H1 (cell line): Measurements from ENCODE around the gene CHPF. TPM values are rescaled to one million over a fixed set of nuclear protein-coding genes. Genes with fewer than 3 reads are reported as not detected.

Source experiments
- CTCF ChIA-PET: fragments of 300-600 bp; sonication (Branson Sonifier 250); formaldehyde crosslinking; loops from one replicate; lab custom pipeline; 2021; ENCODE audit not compliant: partially characterized antibody; lab: Charles Lee
- POLR2A ChIA-PET: fragments of 300-600 bp; sonication (Branson Sonifier 250); formaldehyde crosslinking; loops from one replicate; lab custom pipeline; 2021; ENCODE audit warnings: inconsistent platforms; ENCODE audit not compliant: partially characterized antibody; lab: Charles Lee
- DNase-seq, 2 experiments: peaks; one replicate each; pipeline versions ENCODE4 v3.0.0 to v3.0.0-alpha.2; 2010 to 2022; ENCODE audit warnings: low spot score in 2 of 2, low read depth in 1 of 2, mixed read lengths in 1 of 2
- FAIRE-seq: peaks from 2 replicates; lab custom pipeline; 2011; peaks lifted over from hg19 to GRCh38; lab: Jason Lieb, UNC
- H2AFZ ChIP-seq: 2 replicates; pipeline ENCODE4 v1.8.1; 2012; ENCODE audit warnings: low read length, inconsistent platforms
- H2AK5ac ChIP-seq: 2 replicates; pipeline ENCODE4 v1.6.1; 2013; ENCODE audit warnings: low read depth, low read length
- H2BK120ac ChIP-seq: replicated peaks from 2 replicates; pipeline ENCODE3; 2013; ENCODE audit warnings: low read depth, low read length, inconsistent platforms
- H2BK12ac ChIP-seq: 2 replicates; pipeline ENCODE4 v1.6.1; 2013; ENCODE audit warnings: low read depth, low read length
- H2BK15ac ChIP-seq: 2 replicates; pipeline ENCODE4 v1.6.1; 2013; ENCODE audit warnings: low read length
- H2BK20ac ChIP-seq: 2 replicates; pipeline ENCODE4 v1.6.1; 2013; ENCODE audit warnings: low read length
- H2BK5ac ChIP-seq: 2 replicates; pipeline ENCODE4 v1.6.1; 2013; ENCODE audit warnings: low read depth, low read length
- H3K14ac ChIP-seq: 2 replicates; pipeline ENCODE4 v1.6.1; 2013; ENCODE audit warnings: inconsistent platforms; ENCODE audit not compliant: insufficient read length
- H3K18ac ChIP-seq: 2 replicates; pipeline ENCODE4 v1.6.1; 2013; ENCODE audit warnings: low read length; ENCODE audit errors: extremely low read depth
- H3K23ac ChIP-seq: 2 replicates; pipeline ENCODE4 v1.6.1; 2013; ENCODE audit warnings: inconsistent platforms; ENCODE audit not compliant: insufficient read length
- H3K23me2 ChIP-seq: 2 replicates; pipeline ENCODE4 v1.6.1; 2013; ENCODE audit warnings: low read depth, low read length
- H3K27ac ChIP-seq: 2 replicates; pipeline ENCODE4 v1.6.1; 2011; ENCODE audit warnings: low read depth, low read length, inconsistent platforms
- H3K27me3 ChIP-seq, 4 experiments: replicated peaks in 1 of 4; 1 replicate in 1 of 4; 2 replicates in 3 of 4; pipeline versions ENCODE4 v1.6.1 to v1.8.1; 2011 to 2013; ENCODE audit warnings: low read length in 3 of 4, mild to moderate bottlenecking in 3 of 4, inconsistent platforms in 2 of 4, mixed read lengths in 2 of 4, moderate library complexity in 1 of 4; ENCODE audit not compliant: control insufficient read depth in 3 of 4, insufficient read depth in 3 of 4; ENCODE audit errors: extremely low read depth in 1 of 4
- H3K36me3 ChIP-seq, 4 experiments: 2 replicates each; pipeline versions ENCODE4 v1.6.1 to v1.8.1; 2011 to 2013; ENCODE audit warnings: mild to moderate bottlenecking in 4 of 4, low read length in 3 of 4, moderate library complexity in 2 of 4, control low read depth in 1 of 4, inconsistent platforms in 1 of 4; ENCODE audit not compliant: insufficient read depth in 4 of 4, control insufficient read depth in 2 of 4
- H3K4ac ChIP-seq: replicated peaks from 2 replicates; pipeline ENCODE3; 2013; ENCODE audit warnings: low read length, low read depth, mixed read lengths, inconsistent platforms; ENCODE audit not compliant: insufficient read length
- H3K4me1 ChIP-seq, 4 experiments: replicated peaks in 1 of 4; 1 replicate in 1 of 4; 2 replicates in 3 of 4; pipeline versions ENCODE4 v1.6.1 to v1.8.1; 2011 to 2013; ENCODE audit warnings: low read length in 3 of 4, inconsistent platforms in 2 of 4, mixed read lengths in 1 of 4; ENCODE audit not compliant: insufficient read depth in 4 of 4, control insufficient read depth in 3 of 4
- H3K4me2 ChIP-seq, 2 experiments: 2 replicates each; pipeline versions ENCODE4 v1.6.1 to v1.8.1; 2011 to 2013; ENCODE audit warnings: low read depth in 2 of 2, low read length in 2 of 2, control low read depth in 1 of 2, inconsistent platforms in 1 of 2, mild to moderate bottlenecking in 1 of 2; ENCODE audit not compliant: insufficient read depth in 1 of 2
- H3K4me3 ChIP-seq, 4 experiments: fragments of 200-600, 300-600 bp in 1 of 4; sonication (generic), shearing (Covaris generic), sonication (Bioruptor Twin) in 1 of 4; 2 replicates each; pipeline versions ENCODE4 v1.5.1 to v1.8.1; 2011 to 2016; ENCODE audit warnings: low read length in 4 of 4, low read depth in 3 of 4, control low read depth in 2 of 4, inconsistent platforms in 2 of 4, mild to moderate bottlenecking in 2 of 4, mixed read lengths in 1 of 4, moderate library complexity in 1 of 4; ENCODE audit not compliant: insufficient read depth in 2 of 4; ENCODE audit errors: extremely low read depth in 1 of 4
- H3K56ac ChIP-seq: replicated peaks from 2 replicates; pipeline ENCODE3; 2013; ENCODE audit warnings: low read depth, mild to moderate bottlenecking, mixed read lengths, low read length, inconsistent platforms; ENCODE audit not compliant: insufficient read length
- H3K79me1 ChIP-seq: 2 replicates; pipeline ENCODE4 v1.6.1; 2013; ENCODE audit warnings: low read depth, low read length, control low read depth
- H3K79me2 ChIP-seq, 2 experiments: 2 replicates each; pipeline versions ENCODE4 v1.6.1 to v1.8.1; 2012 to 2013; ENCODE audit warnings: low read length in 2 of 2, mild to moderate bottlenecking in 2 of 2, inconsistent platforms in 1 of 2; ENCODE audit not compliant: insufficient read depth in 2 of 2, control insufficient read depth in 1 of 2
- H3K9ac ChIP-seq, 4 experiments: replicated peaks in 1 of 4; 1 replicate in 1 of 4; 2 replicates in 3 of 4; pipeline versions ENCODE4 v1.6.1 to v1.8.1; 2011 to 2013; ENCODE audit warnings: low read depth in 3 of 4, low read length in 3 of 4, control low read depth in 2 of 4, mild to moderate bottlenecking in 2 of 4, moderate library complexity in 2 of 4, inconsistent platforms in 1 of 4; ENCODE audit errors: extremely low read depth in 1 of 4
- H3K9me3 ChIP-seq, 2 experiments: 2 replicates each; pipeline versions ENCODE4 v1.6.1 to v1.8.1; 2012 to 2013; ENCODE audit warnings: mild to moderate bottlenecking in 2 of 2, moderate library complexity in 2 of 2, control low read depth in 1 of 2, inconsistent platforms in 1 of 2, low read depth in 1 of 2, low read length in 1 of 2, mixed read lengths in 1 of 2; ENCODE audit not compliant: insufficient read depth in 2 of 2
- H4K20me1 ChIP-seq, 2 experiments: replicated peaks in 1 of 2; 2 replicates each; pipeline versions ENCODE3 to v1.8.1; 2011 to 2013; ENCODE audit warnings: inconsistent platforms in 2 of 2, low read length in 2 of 2, mild to moderate bottlenecking in 1 of 2; ENCODE audit not compliant: insufficient read depth in 2 of 2, control insufficient read depth in 1 of 2
- H4K5ac ChIP-seq: 2 replicates; pipeline ENCODE4 v1.6.1; 2013; ENCODE audit warnings: low read length, low read depth, mixed read lengths, inconsistent platforms; ENCODE audit not compliant: insufficient read length
- H4K8ac ChIP-seq: 2 replicates; pipeline ENCODE4 v1.8.0; 2013; ENCODE audit warnings: mild to moderate bottlenecking, moderate library complexity, low read length, inconsistent platforms; ENCODE audit not compliant: insufficient read depth; ENCODE audit errors: extremely low read depth
- H4K91ac ChIP-seq: replicated peaks from 2 replicates; pipeline ENCODE3; 2013; ENCODE audit warnings: low read length, mixed read lengths, inconsistent platforms; ENCODE audit not compliant: insufficient read length
- ATF2 ChIP-seq: IDR thresholded peaks from 2 replicates; pipeline ENCODE4 v1.6.1; 2012; ENCODE audit warnings: low read length, inconsistent platforms
- BACH1 ChIP-seq: IDR thresholded peaks from 2 replicates; pipeline ENCODE4 v1.6.1; 2012; ENCODE audit warnings: low read length, improper control_type of control experiment
- CHD2 ChIP-seq: IDR thresholded peaks from 2 replicates; pipeline ENCODE4 v1.6.1; 2012; ENCODE audit warnings: low read length, improper control_type of control experiment
- EP300 ChIP-seq, 2 experiments: IDR thresholded peaks; 1 replicate in 1 of 2; 2 replicates in 1 of 2; pipeline ENCODE4 v1.6.1; 2011 to 2012; ENCODE audit warnings: low read depth in 2 of 2, low read length in 2 of 2, mild to moderate bottlenecking in 2 of 2, borderline replicate concordance in 1 of 2, inconsistent platforms in 1 of 2, moderate library complexity in 1 of 2
- FOSL1 ChIP-seq: IDR thresholded peaks from 2 replicates; pipeline ENCODE4 v1.6.1; 2011; ENCODE audit warnings: mild to moderate bottlenecking, low read depth, low read length, moderate library complexity; ENCODE audit not compliant: insufficient read depth
- GABPA ChIP-seq: IDR thresholded peaks from 2 replicates; pipeline ENCODE4 v1.6.1; 2011; ENCODE audit warnings: mild to moderate bottlenecking, low read length, moderate library complexity, borderline replicate concordance; ENCODE audit not compliant: insufficient read depth
- POU5F1 ChIP-seq: IDR thresholded peaks from 2 replicates; pipeline ENCODE4 v1.6.1; 2011; ENCODE audit warnings: low read depth, mild to moderate bottlenecking, low read length, moderate library complexity
- SUZ12 ChIP-seq: fragments of 200-600 bp; sonication (generic); IDR thresholded peaks from 2 replicates; pipeline ENCODE4 v1.6.1; 2012; ENCODE audit warnings: mild to moderate bottlenecking, inconsistent platforms, low read length, moderate library complexity, mixed read lengths
- TAF1 ChIP-seq: IDR thresholded peaks from 2 replicates; pipeline ENCODE4 v1.6.1; 2011; ENCODE audit warnings: mild to moderate bottlenecking, low read depth, low read length
- TAF7 ChIP-seq: optimal IDR thresholded peaks from 2 replicates; pipeline ENCODE3; 2011; ENCODE audit warnings: low read depth, mild to moderate bottlenecking, inconsistent platforms, low read length, moderate library complexity, borderline replicate concordance
- USF2 ChIP-seq: IDR thresholded peaks from 2 replicates; pipeline ENCODE4 v1.6.1; 2011; ENCODE audit warnings: low read length, improper control_type of control experiment
- whole genome bisulfite sequencing, 2 experiments: shearing (Covaris generic) in 1 of 2; methylation state at CpG; one replicate each; pipeline versions ENCODE4 v1.1.6 to v1.1.7; 2013 to 2015; ENCODE audit warnings: low lambda C conversion rate in 2 of 2, mixed read lengths in 2 of 2, inconsistent platforms in 1 of 2, low coverage in 1 of 2, missing lambda C conversion rate in 1 of 2; ENCODE audit not compliant: insufficient replicate concordance in 2 of 2, insufficient coverage in 1 of 2, insufficient read length in 1 of 2; ENCODE audit errors: extremely low coverage in 1 of 2, missing lambda C conversion rate in 1 of 2; 5-methylcytosine and 5-hydroxymethylcytosine counted together
- polyA plus RNA-seq, 7 experiments: library from polyadenylated mRNA; depleted of rRNA in 3 of 7; stranded (reverse) in 5 of 7; unstranded in 2 of 7; fragments of >200 nt in 5 of 7; fragments of 200-250 nt in 2 of 7; gene quantifications; 1 replicate in 5 of 7; 2 replicates in 1 of 7; 4 replicates in 1 of 7; pipeline versions ENCODE4 v1.2.1 to v1.2.3, GENCODE V29; 2011 to 2013; ENCODE audit warnings: missing spikeins in 2 of 7, mixed read lengths in 2 of 7
- total RNA-seq: library from RNA; stranded (reverse); fragmentation: NEBNext Ultra II Directional; extraction: Animal tissue kit (Norgen Biotek cat#: 25700); gene quantifications from 2 replicates; pipeline ENCODE4 v1.2.1, GENCODE V29; 2021

Gene CHPF
- total and polyA plus RNA-seq, 2 of the 8 experiments (the other 6 are each of a cell fraction or from before 2014, with no cell fraction given), result 62.9 to 67.3 TPM

- no peak overlapping the region for H2BK120ac ChIP-seq
- WGBS, 2 experiments, result 84% methylated on average over 6 of the region's 6 CpGs; no CpG with 5 or more reads in 1 of the 2 experiments
- H3K14ac ChIP-seq, result no peak overlapping the region
- H3K4me3 ChIP-seq, result no peak overlapping the region
- FAIRE-seq, result no peak
- 0 out of 2 replicates have a peak overlapping the region, but pooled peaks have one; percentile 8 for H4K8ac ChIP-seq
- no peaks in the 10 kb centered on the region for H3K27me3 ChIP-seq
- no peak for DNase-seq
- no peaks in the 10 kb centered on the region for H4K20me1 ChIP-seq
- H3K36me3 ChIP-seq, result no peaks in the 10 kb centered on the region
- no peaks in the 10 kb centered on the region for H3K9me3 ChIP-seq
- no peak overlapping the region for H3K27ac ChIP-seq
- H4K5ac ChIP-seq, result no peak overlapping the region
- H4K91ac ChIP-seq, result no peak overlapping the region
- H3K4me2 ChIP-seq, result no peak overlapping the region
- H2BK20ac ChIP-seq, result no peak overlapping the region
- CTCF ChIA-PET, result interaction anchor here (1.0 to 14.4 kb wide), 6 partner anchors 12 to 79 kb away, joined by 3 to 143 read pairs (median 6); partner anchors contain the start of genes ASIC4 and OBSL1
- H3K23me2 ChIP-seq, result no peaks in the 10 kb centered on the region
- peak overlapping the region; percentile 6; the same call in 1 of the 2 replicates for H2AFZ ChIP-seq
- no peak overlapping the region for H3K23ac ChIP-seq
- H3K56ac ChIP-seq, result no peak overlapping the region
- H3K18ac ChIP-seq, result no peak overlapping the region
- H2BK5ac ChIP-seq, result no peak overlapping the region
- H3K79me1 ChIP-seq, result no peaks in the 10 kb centered on the region; the same call in 1 of the 2 replicates
- no peak overlapping the region for H2AK5ac ChIP-seq
- TF ChIP-seq TAF7, result no peak
- TF ChIP-seq FOSL1, result no peak
- no peak for TF ChIP-seq GABPA
- TF ChIP-seq SUZ12, result no peak
- no peak for TF ChIP-seq ATF2
- TF ChIP-seq EP300 (IDR thresholded peaks at IDR 0.05; ENCODE audit: borderline replicate concordance in 1 of 2, low read depth in 2 of 2, low read length in 2 of 2), result no peak
- TF ChIP-seq POU5F1, result no peak
- no peak for TF ChIP-seq USF2
- no peak for TF ChIP-seq BACH1
- no peak for TF ChIP-seq CHD2
- TF ChIP-seq TAF1, result no peak
- TF ChIP-seq, all 59 proteins: peak for 0
- Histone ChIP-seq H3K9ac (no peak overlapping the region), H2BK12ac (no peak overlapping the region), H2BK15ac (no peak overlapping the region), H3K79me2 (no peaks in the 10 kb centered on the region), H3K4me1 (peaks cover 0 to 7% (median 2%) of the 10 kb centered on the region in 4 experiments; a peak in 4 of 7 replicates), H3K4ac (no peak overlapping the region)
- POLR2A ChIA-PET, result interaction anchor here (1.8 to 13.4 kb wide), 4 partner anchors 14 to 86 kb away, joined by 3 to 127 read pairs (median 8); partner anchors contain the start of genes INHA and OBSL1
Measured at GRCh38 chr2:219592736-219593135, 49.1 kb upstream of the CHPF start.
